22Rv1 (cell line): Measurements from ENCODE around the gene PALD1.

Experiments
- ZFX ChIP-seq: fragments of 450-650 bp; IDR thresholded peaks from 2 replicates; pipeline ENCODE4 v1.6.1; 2017; ENCODE audit warnings: antibody characterized with exemption, borderline replicate concordance
- TF ChIP-seq, protein P1 (sequence below): fragments of 450-650 bp; IDR thresholded peaks from 2 replicates; pipeline ENCODE4 v1.5.1; 2017; ENCODE audit warnings: mild to moderate bottlenecking

DNA sequence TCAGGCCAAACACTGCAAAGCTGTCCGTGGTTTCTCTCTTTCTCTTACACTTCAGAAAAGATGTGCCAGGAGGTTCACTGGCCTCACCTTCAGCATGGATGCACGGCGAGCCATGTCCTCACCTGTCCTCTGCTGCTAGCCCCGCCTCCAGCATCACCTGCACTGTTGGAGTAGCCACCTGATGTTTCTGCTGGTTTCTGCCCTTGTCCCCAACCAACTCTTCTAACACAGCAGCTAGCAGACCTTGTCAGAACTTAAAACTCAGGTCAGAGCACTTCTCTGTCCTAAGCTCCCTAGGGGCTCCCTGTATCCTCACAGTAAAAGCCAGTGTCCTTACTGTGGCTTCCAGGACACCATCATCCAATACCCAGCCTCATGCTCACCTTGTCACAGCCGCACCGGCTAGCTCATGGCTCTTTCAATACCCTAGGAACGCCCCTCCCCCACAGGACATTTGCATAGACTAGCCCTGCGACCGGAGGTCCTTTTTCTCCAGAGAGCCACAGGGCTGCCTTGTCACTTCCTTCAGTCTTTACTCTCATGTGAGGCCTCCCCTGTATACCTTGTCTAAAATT is 15.2 kb downstream of the PALD1 start:
- TF ChIP-seq, protein P1, sequence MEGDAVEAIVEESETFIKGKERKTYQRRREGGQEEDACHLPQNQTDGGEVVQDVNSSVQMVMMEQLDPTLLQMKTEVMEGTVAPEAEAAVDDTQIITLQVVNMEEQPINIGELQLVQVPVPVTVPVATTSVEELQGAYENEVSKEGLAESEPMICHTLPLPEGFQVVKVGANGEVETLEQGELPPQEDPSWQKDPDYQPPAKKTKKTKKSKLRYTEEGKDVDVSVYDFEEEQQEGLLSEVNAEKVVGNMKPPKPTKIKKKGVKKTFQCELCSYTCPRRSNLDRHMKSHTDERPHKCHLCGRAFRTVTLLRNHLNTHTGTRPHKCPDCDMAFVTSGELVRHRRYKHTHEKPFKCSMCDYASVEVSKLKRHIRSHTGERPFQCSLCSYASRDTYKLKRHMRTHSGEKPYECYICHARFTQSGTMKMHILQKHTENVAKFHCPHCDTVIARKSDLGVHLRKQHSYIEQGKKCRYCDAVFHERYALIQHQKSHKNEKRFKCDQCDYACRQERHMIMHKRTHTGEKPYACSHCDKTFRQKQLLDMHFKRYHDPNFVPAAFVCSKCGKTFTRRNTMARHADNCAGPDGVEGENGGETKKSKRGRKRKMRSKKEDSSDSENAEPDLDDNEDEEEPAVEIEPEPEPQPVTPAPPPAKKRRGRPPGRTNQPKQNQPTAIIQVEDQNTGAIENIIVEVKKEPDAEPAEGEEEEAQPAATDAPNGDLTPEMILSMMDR: no peak
- TF ChIP-seq ZFX: no peak
